ENCODE measurements around the gene CHL1. TPM values are rescaled to one million over a fixed set of nuclear protein-coding genes. Genes with fewer than 3 reads are reported as not detected.

Gene CHL1
- total and polyA plus RNA-seq, 2 experiments from 2014 or later = 0.20 TPM; not detected in 1

- H3K4me1 ChIP-seq (ENCODE audit: insufficient read depth) = no peaks in the 10 kb centered on the region
- no peak overlapping the region for H2AFZ ChIP-seq
- no peak for DNase-seq (ENCODE audit: low spot score)
- no peak overlapping the region for H3K4me3 ChIP-seq
- H3K4me2 ChIP-seq = no peak overlapping the region
- no peaks in the 10 kb centered on the region for H3K36me3 ChIP-seq (replicated peaks; ENCODE audit: insufficient read depth, low read depth)
- H3K27ac ChIP-seq = no peak overlapping the region
- no peaks in the 10 kb centered on the region for H3K79me2 ChIP-seq
- 82% methylated on average over 3 of the region's 3 CpGs for whole genome bisulfite sequencing (ENCODE audit: low lambda C conversion rate, missing lambda C conversion rate)
- no peaks in the 10 kb centered on the region for H3K9me3 ChIP-seq (ENCODE audit: low read depth)
- no peak for TF ChIP-seq EZH2phosphoT487 (IDR thresholded peaks at IDR 0.05; ENCODE audit: low read depth, severe bottlenecking, unreplicated experiment)
- no peak for TF ChIP-seq CTCF (IDR thresholded peaks at IDR 0.05; ENCODE audit: poor library complexity)
- no peak for TF ChIP-seq EZH2 (IDR thresholded peaks at IDR 0.05; ENCODE audit: borderline replicate concordance)
- H3K9me2 ChIP-seq (replicated peaks; ENCODE audit: insufficient read depth) = no peaks in the 10 kb centered on the region
- H3K27me3 ChIP-seq = no peaks in the 10 kb centered on the region
- no peaks in the 10 kb centered on the region for H4K20me1 ChIP-seq (ENCODE audit: insufficient read depth, poor library complexity, severe bottlenecking)
These were observed 120.4 kb downstream of the CHL1 start for GRCh38 chr3:317012-317411.

- no peaks in the 10 kb centered on the region for H3K4me1 ChIP-seq (ENCODE audit: insufficient read depth)
- no peaks in the 10 kb centered on the region for H3K9me3 ChIP-seq (ENCODE audit: low read depth)
- no peak overlapping the region for H3K4me3 ChIP-seq
- H3K27ac ChIP-seq = no peak overlapping the region
- H2AFZ ChIP-seq = no peak overlapping the region
- WGBS (ENCODE audit: low lambda C conversion rate, missing lambda C conversion rate) = 76% methylated on average over 2 of the region's 2 CpGs
- no peaks in the 10 kb centered on the region for H4K20me1 ChIP-seq (ENCODE audit: insufficient read depth, poor library complexity, severe bottlenecking)
- H3K79me2 ChIP-seq = no peaks in the 10 kb centered on the region
- H3K36me3 ChIP-seq (replicated peaks; ENCODE audit: insufficient read depth, low read depth) = no peaks in the 10 kb centered on the region
- no peak overlapping the region for H3K4me2 ChIP-seq
- DNase-seq (ENCODE audit: low spot score) = no peak
- TF ChIP-seq EZH2 (IDR thresholded peaks at IDR 0.05; ENCODE audit: borderline replicate concordance) (no peak), EZH2phosphoT487 (IDR thresholded peaks at IDR 0.05; ENCODE audit: low read depth, severe bottlenecking, unreplicated experiment) (no peak), CTCF (IDR thresholded peaks at IDR 0.05; ENCODE audit: poor library complexity) (no peak)
- no peaks in the 10 kb centered on the region for H3K27me3 ChIP-seq
- H3K9me2 ChIP-seq (replicated peaks; ENCODE audit: insufficient read depth) = no peaks in the 10 kb centered on the region
These were observed 122.3 kb downstream of the CHL1 start for GRCh38 chr3:318903-319302.

GRCh38 chr3:324423-324822, 127.9 kb downstream of the CHL1 start:
- TF ChIP-seq CTCF (IDR thresholded peaks at IDR 0.05; ENCODE audit: poor library complexity) (no peak), EZH2phosphoT487 (IDR thresholded peaks at IDR 0.05; ENCODE audit: low read depth, severe bottlenecking, unreplicated experiment) (no peak), EZH2 (IDR thresholded peaks at IDR 0.05; ENCODE audit: borderline replicate concordance) (no peak)
- WGBS (ENCODE audit: low lambda C conversion rate, missing lambda C conversion rate) = 91% methylated on average over 2 of the region's 2 CpGs

GRCh38 chr3:325495-325894, 128.9 kb downstream of the CHL1 start:
- no peak overlapping the region for H2AFZ ChIP-seq
- no peaks in the 10 kb centered on the region for H3K4me1 ChIP-seq (ENCODE audit: insufficient read depth)
- H3K79me2 ChIP-seq = no peaks in the 10 kb centered on the region
- no peak overlapping the region for H3K27ac ChIP-seq
- no peak for DNase-seq (ENCODE audit: low spot score)
- H3K9me3 ChIP-seq (ENCODE audit: low read depth) = no peaks in the 10 kb centered on the region
- no peaks in the 10 kb centered on the region for H3K27me3 ChIP-seq
- no peak overlapping the region for H3K4me2 ChIP-seq
- no peaks in the 10 kb centered on the region for H3K36me3 ChIP-seq (replicated peaks; ENCODE audit: insufficient read depth, low read depth)
- H3K9me2 ChIP-seq (replicated peaks; ENCODE audit: insufficient read depth) = no peaks in the 10 kb centered on the region
- 95% methylated on average over 1 of the region's 1 CpG for WGBS (ENCODE audit: low lambda C conversion rate, missing lambda C conversion rate)
- TF ChIP-seq EZH2phosphoT487 (IDR thresholded peaks at IDR 0.05; ENCODE audit: low read depth, severe bottlenecking, unreplicated experiment) (no peak), EZH2 (IDR thresholded peaks at IDR 0.05; ENCODE audit: borderline replicate concordance) (no peak), CTCF (IDR thresholded peaks at IDR 0.05; ENCODE audit: poor library complexity) (no peak)
- no peak overlapping the region for H3K4me3 ChIP-seq
- H4K20me1 ChIP-seq (ENCODE audit: insufficient read depth, poor library complexity, severe bottlenecking) = no peaks in the 10 kb centered on the region

More at GRCh38 chr3:324423-324822, 127.9 kb downstream of the CHL1 start:
- Histone ChIP-seq H3K79me2 (no peaks in the 10 kb centered on the region), H4K20me1 (ENCODE audit: insufficient read depth, poor library complexity, severe bottlenecking) (no peaks in the 10 kb centered on the region), H3K9me3 (ENCODE audit: low read depth) (no peaks in the 10 kb centered on the region), H3K27me3 (no peaks in the 10 kb centered on the region), H3K4me1 (ENCODE audit: insufficient read depth) (no peaks in the 10 kb centered on the region), H2AFZ (no peak overlapping the region), H3K4me3 (no peak overlapping the region), H3K36me3 (replicated peaks; ENCODE audit: insufficient read depth, low read depth) (no peaks in the 10 kb centered on the region), H3K9me2 (replicated peaks; ENCODE audit: insufficient read depth) (no peaks in the 10 kb centered on the region), H3K4me2 (no peak overlapping the region), H3K27ac (no peak overlapping the region)
- DNase-seq (ENCODE audit: low spot score) = no peak

Data from hepatocyte (in vitro differentiated cells).